Measurements from ENCODE around the gene UFD1. TPM values are rescaled to one million over a fixed set of nuclear protein-coding genes. Genes with fewer than 3 reads are reported as not detected.

The UFD1 gene
- total RNA-seq, 1 experiment from 2014 or later, result 146 TPM

- DNase-seq (ENCODE audit: low spot score), result no peak
These were observed 17.3 kb upstream of the UFD1 start for GRCh38 chr22:19496324-19496630.

DNA sequence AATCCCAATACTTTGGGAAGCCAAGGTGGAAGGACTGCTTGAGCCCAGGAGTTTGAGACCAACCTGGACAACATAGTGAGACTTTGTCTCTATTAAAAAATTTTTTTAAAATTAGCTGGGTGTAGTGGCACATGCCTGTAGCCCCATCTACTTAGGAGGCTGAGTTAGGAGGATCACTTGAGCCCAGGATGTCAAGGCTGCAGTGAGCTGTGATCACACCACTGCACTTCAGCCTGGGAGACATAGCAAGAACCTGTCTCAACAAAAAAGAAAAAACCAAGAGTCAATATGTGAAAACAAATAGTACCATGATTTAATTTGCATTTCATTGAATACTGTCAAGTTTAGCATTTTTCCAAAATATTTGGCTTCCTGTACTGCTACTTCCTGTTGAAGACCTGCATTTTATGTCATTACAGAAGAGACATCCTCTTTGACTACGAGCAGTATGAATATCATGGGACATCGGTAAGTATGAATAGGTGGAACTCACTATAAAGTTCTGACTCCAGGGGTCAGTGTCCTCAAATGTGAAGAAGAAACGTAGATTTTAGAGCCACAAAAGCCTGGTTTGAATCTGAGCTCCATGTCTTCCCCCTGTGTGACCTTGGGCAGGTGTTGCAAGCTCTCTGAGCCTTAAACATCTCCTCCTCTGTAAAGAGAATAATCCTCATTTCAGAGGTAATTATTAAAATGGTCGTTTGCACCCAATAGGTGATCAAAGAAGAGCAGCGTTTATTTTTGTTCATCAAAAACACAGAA, 16.8 kb upstream of the UFD1 start:
- DNase-seq (ENCODE audit: low spot score), result peak; percentile 6

- DNase-seq (ENCODE audit: low spot score), result no peak
These were observed 15.7 kb upstream of the UFD1 start for GRCh38 chr22:19494676-19495173.

DNA sequence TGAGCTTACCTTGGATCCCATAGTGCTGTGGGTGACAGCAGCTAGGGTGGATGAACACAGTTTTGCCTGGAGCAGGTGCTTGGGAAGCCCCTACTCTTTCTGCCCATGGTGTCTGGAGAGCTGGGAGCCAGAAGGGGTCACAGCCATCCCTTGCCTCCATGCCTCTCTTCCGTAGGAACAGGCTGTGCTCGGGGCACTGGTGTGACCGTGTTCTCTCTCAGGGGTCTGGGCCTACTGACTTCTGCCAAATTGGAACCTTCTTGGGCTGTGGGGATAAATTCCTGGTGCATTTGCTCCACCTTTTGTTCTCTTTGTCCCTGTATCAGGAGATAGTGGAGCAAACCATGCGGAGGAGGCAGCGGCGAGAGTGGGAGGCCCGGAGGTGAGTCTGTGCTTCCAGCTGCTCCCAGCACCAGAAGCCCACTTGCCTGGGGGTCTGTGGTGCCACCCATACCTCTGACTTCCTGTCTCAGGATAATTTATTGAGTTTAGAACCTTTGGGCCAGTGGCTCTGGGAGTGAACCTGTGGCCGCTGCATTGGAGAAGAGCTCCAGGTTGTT, 15.1 kb upstream of the UFD1 start:
- no peak for DNase-seq (ENCODE audit: low spot score)

GRCh38 chr22:19492504-19493174, 13.6 kb upstream of the UFD1 start:
- DNase-seq (ENCODE audit: low spot score), result no peak

- no peak for DNase-seq (ENCODE audit: low spot score)
These were observed 11.7 kb upstream of the UFD1 start for GRCh38 chr22:19490628-19491230.

DNA sequence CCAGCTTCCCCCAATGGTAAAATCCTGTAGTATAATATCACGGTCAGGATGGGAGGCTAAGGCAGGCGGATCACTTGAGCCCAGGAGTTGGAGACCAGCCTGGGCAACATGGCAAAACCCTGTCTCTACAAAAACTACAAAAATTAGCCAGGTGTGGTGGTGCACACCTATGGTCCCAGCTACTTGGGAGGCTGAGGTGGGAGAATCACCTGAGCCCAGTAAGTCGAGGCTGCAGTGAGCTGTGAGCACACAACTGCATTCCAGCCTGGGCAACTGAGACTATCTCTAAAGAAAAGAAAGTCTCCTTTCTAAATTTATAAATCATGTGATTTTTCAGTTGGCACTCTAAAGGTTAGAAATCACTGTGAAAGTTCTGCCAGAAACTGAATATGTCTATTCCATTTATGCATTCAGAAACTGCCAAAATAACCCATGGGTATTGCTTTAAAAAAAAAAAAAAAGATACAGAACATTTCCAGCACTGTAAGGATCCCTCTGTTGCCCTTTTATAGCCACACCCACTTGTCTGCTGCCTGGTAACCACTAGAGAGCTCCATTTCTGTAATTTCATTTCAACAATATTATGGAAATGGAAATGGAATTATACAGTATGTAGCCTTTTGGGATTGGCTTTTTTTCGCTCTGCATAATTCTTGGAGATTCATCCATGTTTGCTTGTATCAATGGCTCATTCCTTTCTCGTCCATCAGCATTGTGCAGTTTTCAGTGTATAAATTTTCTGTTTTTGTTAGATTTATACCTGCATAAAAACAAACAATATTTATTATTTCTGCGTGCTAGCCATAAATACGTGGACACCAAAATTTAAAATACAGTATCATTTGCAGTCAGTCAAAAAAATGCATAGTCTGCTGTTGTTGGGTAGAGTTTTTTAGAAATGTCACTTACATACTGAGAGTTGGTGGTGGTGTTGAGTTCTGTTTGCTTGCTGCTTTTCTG, 10.2 kb upstream of the UFD1 start:
- no peak for DNase-seq (ENCODE audit: low spot score)

- DNase-seq (ENCODE audit: low spot score), result no peak
These were observed 9.3 kb upstream of the UFD1 start for GRCh38 chr22:19488285-19488684.

DNA sequence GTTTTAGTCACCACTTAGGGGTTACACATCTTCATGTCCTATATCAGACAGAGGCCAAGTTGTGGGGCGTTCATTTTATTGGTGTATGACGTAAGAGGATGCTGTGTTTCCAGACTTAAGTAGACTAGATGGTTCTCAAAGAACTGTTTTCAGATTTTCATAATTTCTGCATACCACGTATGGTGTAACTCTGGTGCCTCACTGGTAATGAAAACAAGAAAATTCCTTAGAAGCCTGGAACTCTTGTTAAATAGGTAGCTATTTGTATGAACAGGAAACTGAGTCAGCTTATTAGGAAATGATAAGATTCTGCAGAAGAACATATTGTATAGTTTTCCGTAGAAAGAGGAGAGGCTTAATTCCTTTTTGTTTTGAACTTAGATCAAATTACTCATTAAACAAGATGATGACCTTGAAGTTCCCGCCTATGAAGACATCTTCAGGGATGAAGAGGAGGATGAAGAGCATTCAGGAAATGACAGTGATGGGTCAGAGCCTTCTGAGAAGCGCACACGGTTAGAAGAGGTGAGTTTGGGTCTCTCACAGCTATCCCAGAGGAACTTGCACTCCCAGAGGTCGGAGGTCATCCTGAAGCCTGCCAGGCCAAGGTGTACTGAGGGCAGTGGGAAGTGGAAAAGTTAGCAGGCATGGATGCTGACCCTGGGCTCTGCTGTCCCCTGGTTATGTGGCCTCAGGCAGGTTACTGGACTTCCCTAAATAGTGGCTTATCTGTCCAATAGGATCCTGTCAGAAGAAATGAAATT, 4.7 kb upstream of the UFD1 start:
- DNase-seq (ENCODE audit: low spot score), result no peak

DNA sequence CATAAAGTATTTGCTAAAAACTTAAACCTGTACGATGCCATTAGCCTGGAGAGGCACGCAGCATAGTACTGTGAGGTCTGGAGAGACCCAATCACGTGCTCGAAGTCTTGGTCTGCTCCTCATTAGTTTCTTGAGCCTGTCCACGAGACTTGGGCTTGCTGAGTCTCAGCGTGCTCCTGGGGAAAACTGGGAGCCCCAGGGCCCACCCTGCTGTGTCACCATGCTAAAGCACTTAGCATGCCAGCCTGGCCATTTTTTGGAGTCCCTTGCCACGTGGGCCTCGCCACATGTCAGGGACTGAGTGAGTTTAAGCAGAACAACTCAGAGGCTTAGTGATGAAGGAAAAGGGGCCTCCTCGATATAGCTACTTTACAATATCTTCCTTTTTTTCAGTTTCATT, 3.3 kb upstream of the UFD1 start:
- no peak for DNase-seq (ENCODE audit: low spot score)

DNA sequence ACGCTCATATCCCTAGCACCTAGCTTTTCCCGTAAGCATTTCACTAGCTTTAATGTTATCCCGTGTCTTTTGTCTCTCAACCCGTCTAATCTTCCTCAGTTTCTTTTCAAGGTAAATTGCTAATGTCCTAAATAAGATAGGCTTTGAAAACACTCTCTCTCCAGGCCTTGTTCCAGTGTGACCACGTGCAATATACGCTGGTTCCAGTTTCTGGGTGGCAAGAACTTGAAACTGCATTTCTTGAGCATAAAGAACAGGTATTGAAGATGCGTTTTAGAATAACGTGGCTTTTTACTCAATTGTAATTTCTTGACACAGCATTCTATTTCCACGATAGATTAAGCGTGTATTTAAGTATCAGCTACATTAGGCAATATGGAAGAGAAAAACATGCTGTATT, 1.8 kb upstream of the UFD1 start:
- DNase-seq (ENCODE audit: low spot score), result no peak

DNA sequence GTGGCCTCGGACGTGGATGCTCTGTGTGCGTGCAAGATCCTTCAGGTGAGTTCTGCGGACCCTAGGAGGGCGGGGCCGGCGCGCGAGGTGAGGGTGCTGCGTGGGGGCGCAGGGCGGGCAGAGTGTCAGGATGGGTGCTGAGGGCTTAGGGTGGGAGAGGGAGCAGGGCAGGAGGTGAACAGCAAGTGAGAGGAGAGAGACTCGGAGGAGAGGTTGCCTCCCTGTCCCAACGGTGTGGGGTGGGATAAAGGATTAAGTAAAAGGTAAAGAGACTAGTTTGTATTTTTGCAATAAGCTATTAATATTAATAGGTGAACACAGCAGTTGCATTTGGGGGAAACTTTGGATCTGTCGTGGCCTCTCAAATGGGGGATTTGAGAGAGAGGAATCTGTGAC, 1.2 kb upstream of the UFD1 start:
- peak; percentile 16 for DNase-seq (ENCODE audit: low spot score)

- DNase-seq (ENCODE audit: low spot score), result peak; percentile 99
These were observed 571 bp upstream of the UFD1 start, which contains the start of gene CDC45 for GRCh38 chr22:19479355-19480172. Gene CDC45, plus strand, starts transcription at chr22:19479920. Its CDS starts 49 bp downstream, at chr22:19479969.

DNA sequence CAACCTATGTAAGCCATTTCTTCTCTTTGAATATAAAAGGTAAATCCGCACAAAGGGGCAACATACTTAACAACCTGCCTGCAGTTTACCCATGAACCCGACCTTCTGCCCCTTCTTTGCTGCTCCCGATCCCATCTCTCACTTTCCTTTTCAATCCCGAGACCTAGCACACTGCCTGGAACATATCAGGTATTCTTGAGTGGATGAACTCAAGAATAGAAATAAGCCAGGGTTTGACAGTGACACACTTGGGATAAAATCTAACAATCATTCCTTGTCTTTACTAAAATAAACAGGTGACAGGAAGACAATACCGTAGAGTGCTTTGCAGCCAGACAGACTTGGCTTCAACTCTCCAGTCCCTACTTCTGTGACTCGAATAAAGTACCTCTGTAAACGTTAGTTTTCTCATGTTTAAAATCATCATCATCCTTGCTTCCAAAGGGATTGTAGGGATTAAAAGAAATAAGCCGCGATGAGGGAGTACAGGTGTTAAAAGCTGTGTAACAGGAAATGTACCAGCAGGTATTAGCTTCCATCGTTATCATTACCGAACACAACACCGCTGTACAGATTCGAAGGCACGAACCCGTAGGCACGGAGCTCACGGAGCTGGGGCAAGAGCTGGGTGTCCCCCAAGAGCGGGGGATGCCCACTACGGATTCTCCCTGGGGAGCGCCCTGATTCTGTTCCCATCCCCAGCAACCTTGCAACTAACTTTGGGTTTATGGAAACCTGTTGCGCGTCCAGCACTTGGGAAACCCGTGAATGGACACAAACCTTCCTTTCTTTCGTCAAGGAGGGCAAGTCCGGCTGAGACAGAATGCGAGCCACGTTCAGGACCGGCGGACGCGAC, 720 bp downstream of the UFD1 start:
- DNase-seq (ENCODE audit: low spot score), result peak; percentile 51

DNA sequence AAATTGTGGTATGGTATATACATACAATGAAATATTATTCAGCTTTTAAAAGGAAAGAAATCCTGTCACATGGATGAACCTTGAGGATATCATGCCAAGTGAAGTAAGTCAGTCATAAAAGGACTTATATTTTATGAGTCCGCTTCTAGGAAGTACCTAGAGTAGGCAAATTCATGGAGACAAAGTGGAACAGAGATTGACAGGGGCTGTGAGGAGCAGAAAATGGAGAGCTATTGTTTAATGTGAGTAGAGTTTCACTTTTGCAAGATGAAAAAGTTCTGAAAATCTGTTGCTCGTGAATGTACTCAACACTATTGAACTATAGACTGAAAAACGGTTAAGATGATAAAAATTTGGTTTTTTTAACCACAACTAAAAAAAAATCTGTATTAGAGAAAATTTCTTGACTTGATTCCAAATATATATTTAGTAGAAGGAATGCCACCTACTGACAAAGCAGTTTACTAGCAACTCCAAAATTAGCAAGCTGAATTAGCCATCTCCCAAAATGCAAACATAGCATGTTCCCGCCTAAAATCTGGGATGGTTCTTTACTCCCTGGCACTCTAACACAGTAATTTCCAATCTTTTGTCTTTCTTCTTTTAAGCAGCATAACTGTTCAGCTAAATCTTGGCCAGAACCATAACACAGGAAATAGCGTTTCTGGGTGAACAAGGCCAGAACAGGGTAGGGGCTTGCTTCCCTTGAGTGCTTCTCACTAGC, 1.5 kb downstream of the UFD1 start:
- DNase-seq (ENCODE audit: low spot score), result peak; percentile 7

GRCh38 chr22:19476023-19476422, 3.0 kb downstream of the UFD1 start:
- DNase-seq (ENCODE audit: low spot score), result no peak

GRCh38 chr22:19473578-19473977, 5.4 kb downstream of the UFD1 start:
- DNase-seq (ENCODE audit: low spot score), result peak; percentile 6

DNA sequence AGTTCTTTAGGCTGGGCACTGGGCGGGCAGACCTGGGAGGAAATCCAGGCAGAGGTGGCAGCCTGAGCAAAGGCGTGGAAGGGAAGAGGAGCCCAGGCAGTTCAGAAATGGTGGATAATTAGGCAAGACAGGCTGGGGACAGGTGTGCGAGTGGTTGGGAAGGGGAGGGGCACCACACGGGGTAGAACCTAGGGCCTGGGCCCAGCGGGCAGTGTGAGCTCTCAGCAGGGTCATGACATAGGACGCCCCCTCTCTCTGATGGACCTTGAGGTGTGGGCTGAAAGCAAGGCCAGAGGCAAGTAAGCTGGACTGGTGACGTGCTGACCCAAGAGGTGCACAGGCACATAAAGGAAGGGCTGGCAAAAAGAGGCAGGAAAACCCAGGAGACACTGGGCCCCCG, 6.8 kb downstream of the UFD1 start:
- DNase-seq (ENCODE audit: low spot score), result no peak

All from HT-29 (cell line).